Measurements from ENCODE around the gene MYO5B.

Gene MYO5B

GRCh38 chr18:50179465-50179864 is 15.5 kb downstream of the MYO5B start:
- no peak for TF ChIP-seq CTCF (IDR thresholded peaks at IDR 0.05; ENCODE audit: low read depth, low read length, missing control alignments)
- no peak overlapping the region for H3K4me3 ChIP-seq (ENCODE audit: low read depth, low read length)
- no peak for DNase-seq (ENCODE audit: low read depth)
- in situ Hi-C loops (cut with HindIII; ENCODE audit: low sequenced_read_pairs), result no loop called here

- TF ChIP-seq CTCF (IDR thresholded peaks at IDR 0.05; ENCODE audit: low read depth, low read length, missing control alignments), result no peak
- in situ Hi-C loops (cut with HindIII; ENCODE audit: low sequenced_read_pairs), result no loop called here
- DNase-seq (ENCODE audit: low read depth), result no peak
- H3K4me3 ChIP-seq (ENCODE audit: low read depth, low read length), result no peak overlapping the region
These were observed 17.5 kb downstream of the MYO5B start for GRCh38 chr18:50177294-50177992.

- in situ Hi-C loops (cut with HindIII; ENCODE audit: low sequenced_read_pairs), result no loop called here
- no peak for TF ChIP-seq CTCF (IDR thresholded peaks at IDR 0.05; ENCODE audit: low read depth, low read length, missing control alignments)
These were observed 22.6 kb downstream of the MYO5B start for GRCh38 chr18:50172367-50172766.

GRCh38 chr18:50171406-50171805 is 23.5 kb downstream of the MYO5B start:
- no peak for TF ChIP-seq CTCF (IDR thresholded peaks at IDR 0.05; ENCODE audit: low read depth, low read length, missing control alignments)
- in situ Hi-C loops (cut with HindIII; ENCODE audit: low sequenced_read_pairs), result no loop called here
- H3K4me3 ChIP-seq (ENCODE audit: low read depth, low read length), result no peak overlapping the region
- DNase-seq (ENCODE audit: low read depth), result no peak

More at GRCh38 chr18:50172367-50172766, 22.6 kb downstream of the MYO5B start:
- H3K4me3 ChIP-seq (ENCODE audit: low read depth, low read length), result no peak overlapping the region
- no peak for DNase-seq (ENCODE audit: low read depth)

- in situ Hi-C loops (cut with HindIII; ENCODE audit: low sequenced_read_pairs), result no loop called here
- H3K4me3 ChIP-seq (ENCODE audit: low read depth, low read length), result no peak overlapping the region
- TF ChIP-seq CTCF (IDR thresholded peaks at IDR 0.05; ENCODE audit: low read depth, low read length, missing control alignments), result no peak
- no peak for DNase-seq (ENCODE audit: low read depth)
These were observed 24.9 kb downstream of the MYO5B start for GRCh38 chr18:50170004-50170403.

- in situ Hi-C loops (cut with HindIII; ENCODE audit: low sequenced_read_pairs), result no loop called here
- DNase-seq (ENCODE audit: low read depth), result no peak
- no peak for TF ChIP-seq CTCF (IDR thresholded peaks at IDR 0.05; ENCODE audit: low read depth, low read length, missing control alignments)
- H3K4me3 ChIP-seq (ENCODE audit: low read depth, low read length), result no peak overlapping the region
These were observed 25.8 kb downstream of the MYO5B start for GRCh38 chr18:50169149-50169548.
